Measurements from ENCODE around the gene DUSP2. TPM values are rescaled to one million over a fixed set of nuclear protein-coding genes. Genes with fewer than 3 reads are reported as not detected.

DUSP2 gene
- polyA plus RNA-seq, 1 experiment, result 0.94 TPM

DNA sequence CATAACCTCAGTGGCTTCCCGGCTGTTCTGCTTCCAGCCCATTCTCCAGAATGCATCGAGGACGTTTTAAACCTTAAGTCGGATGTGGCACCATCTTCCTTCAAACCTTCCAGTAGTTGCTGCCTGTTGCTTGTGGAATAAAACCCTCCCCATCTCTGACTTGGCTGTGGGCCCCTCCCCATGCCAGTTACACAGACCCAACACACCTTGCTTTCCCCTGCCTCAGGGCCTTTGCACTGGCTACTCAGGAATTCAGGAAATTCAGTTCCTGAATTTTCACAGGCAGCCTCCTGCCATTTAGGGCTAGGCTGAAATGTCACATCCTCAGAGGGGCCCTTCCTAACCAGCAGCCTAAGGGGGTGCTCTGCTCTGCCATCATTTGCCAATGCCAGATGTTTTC is 23.8 kb downstream of the DUSP2 start:
- H3K27me3 ChIP-seq (ENCODE audit: control insufficient read depth, insufficient read depth, low read length), result peaks cover 65% of the 10 kb centered on the region
- TF ChIP-seq, protein P1, sequence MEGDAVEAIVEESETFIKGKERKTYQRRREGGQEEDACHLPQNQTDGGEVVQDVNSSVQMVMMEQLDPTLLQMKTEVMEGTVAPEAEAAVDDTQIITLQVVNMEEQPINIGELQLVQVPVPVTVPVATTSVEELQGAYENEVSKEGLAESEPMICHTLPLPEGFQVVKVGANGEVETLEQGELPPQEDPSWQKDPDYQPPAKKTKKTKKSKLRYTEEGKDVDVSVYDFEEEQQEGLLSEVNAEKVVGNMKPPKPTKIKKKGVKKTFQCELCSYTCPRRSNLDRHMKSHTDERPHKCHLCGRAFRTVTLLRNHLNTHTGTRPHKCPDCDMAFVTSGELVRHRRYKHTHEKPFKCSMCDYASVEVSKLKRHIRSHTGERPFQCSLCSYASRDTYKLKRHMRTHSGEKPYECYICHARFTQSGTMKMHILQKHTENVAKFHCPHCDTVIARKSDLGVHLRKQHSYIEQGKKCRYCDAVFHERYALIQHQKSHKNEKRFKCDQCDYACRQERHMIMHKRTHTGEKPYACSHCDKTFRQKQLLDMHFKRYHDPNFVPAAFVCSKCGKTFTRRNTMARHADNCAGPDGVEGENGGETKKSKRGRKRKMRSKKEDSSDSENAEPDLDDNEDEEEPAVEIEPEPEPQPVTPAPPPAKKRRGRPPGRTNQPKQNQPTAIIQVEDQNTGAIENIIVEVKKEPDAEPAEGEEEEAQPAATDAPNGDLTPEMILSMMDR (IDR thresholded peaks at IDR 0.05; ENCODE audit: low read depth, low read length), result no peak
- no peak overlapping the region for H3K4me3 ChIP-seq (ENCODE audit: low read depth, low read length)
- ChIA-PET POLR2A (no interaction called here), CTCF (no interaction called here)
- H3K27ac ChIP-seq (ENCODE audit: low read depth, low read length), result no peak overlapping the region
- no peaks in the 10 kb centered on the region; the same call in 1 of the 2 replicates for H3K9me3 ChIP-seq (ENCODE audit: control insufficient read depth, insufficient read depth, low read length)
- DNase-seq (ENCODE audit: low read depth, low spot score), result no peak

DNA sequence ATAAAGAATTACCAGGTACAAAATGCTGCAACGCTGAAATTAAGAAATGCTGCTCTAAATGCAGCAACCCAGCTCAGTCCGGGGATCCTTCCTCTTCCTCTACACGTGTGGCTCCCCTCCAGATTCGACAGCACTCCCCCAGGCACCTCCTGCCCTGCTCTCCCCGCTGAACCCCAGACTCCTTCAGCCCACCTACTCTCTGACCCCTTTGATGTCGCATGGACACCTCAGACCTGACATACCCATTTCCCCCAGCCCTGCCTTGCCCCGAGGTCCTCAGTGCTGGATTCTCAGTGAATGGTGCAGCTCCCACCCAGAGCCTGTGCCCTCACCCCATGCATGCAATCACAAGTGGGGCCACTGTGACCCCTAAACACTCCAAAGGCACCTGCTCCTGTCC is 24.2 kb downstream of the DUSP2 start:
- no peak overlapping the region for H3K27ac ChIP-seq (ENCODE audit: low read depth, low read length)
- H3K9me3 ChIP-seq (ENCODE audit: control insufficient read depth, insufficient read depth, low read length), result peaks cover under 1% of the 10 kb centered on the region; the same call in 1 of the 2 replicates
- ChIA-PET CTCF (no interaction called here), POLR2A (no interaction called here)
- H3K4me3 ChIP-seq (ENCODE audit: low read depth, low read length), result no peak overlapping the region
- peaks cover 67% of the 10 kb centered on the region for H3K27me3 ChIP-seq (ENCODE audit: control insufficient read depth, insufficient read depth, low read length)
- DNase-seq (ENCODE audit: low read depth, low spot score), result no peak
- TF ChIP-seq, protein P1 (IDR thresholded peaks at IDR 0.05; ENCODE audit: low read depth, low read length), result no peak

DNA sequence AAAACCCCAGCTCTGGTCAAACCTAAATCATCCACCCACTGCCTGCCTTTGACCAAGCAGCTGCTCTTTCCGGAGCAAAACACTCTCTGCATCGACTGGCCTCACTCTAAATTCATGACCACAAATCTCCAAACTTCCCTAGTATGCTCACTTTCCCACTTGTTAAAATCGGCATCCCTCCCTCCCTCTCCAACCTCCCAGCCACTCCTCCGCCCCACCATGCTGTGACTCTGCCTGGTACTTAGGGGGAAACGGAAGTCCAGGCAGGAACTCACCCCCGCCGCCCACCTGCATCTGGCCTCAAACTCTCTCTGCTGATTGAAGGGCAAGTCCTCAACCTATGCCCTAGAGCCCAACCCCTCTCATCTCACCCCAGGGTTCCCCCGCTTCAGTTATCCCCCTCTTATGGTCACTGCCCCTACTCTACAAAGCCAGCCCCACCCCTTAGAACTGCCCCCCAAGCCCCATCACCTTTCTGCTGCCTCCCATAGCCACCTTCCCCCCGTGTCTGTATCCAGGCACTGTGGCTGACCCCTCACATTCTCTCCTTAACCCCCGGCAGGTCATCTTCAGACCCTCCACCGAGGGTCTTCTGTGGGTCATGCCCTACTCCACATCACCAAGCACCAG is 25.0 kb downstream of the DUSP2 start:
- ChIA-PET POLR2A (no interaction called here), CTCF (no interaction called here)
- TF ChIP-seq, protein P1 (IDR thresholded peaks at IDR 0.05; ENCODE audit: low read depth, low read length), result no peak
- H3K27ac ChIP-seq (ENCODE audit: low read depth, low read length), result no peak overlapping the region
- H3K9me3 ChIP-seq (ENCODE audit: control insufficient read depth, insufficient read depth, low read length), result peaks cover 8% of the 10 kb centered on the region
- H3K4me3 ChIP-seq (ENCODE audit: low read depth, low read length), result no peak overlapping the region
- no peak for DNase-seq (ENCODE audit: low read depth, low spot score)
- peaks cover 69% of the 10 kb centered on the region for H3K27me3 ChIP-seq (ENCODE audit: control insufficient read depth, insufficient read depth, low read length)

DNA sequence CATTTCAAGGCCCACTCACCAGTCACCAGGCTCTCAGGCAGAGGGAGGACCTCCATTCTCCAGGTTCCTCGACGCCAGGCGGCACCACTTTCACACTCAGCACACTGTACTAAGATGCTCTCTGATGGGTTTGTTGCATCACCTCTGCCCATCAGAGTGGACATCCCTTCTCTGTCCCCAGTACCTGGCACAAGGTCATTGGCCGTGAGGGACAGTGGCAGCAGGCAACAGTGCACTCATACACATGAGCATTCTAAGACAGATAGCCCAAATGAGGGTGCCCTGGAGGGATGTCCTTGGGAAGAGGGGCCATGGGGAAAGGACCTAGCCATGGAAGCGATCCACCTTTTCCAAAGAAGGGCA is 25.9 kb downstream of the DUSP2 start:
- no peak overlapping the region for H3K4me3 ChIP-seq (ENCODE audit: low read depth, low read length)
- no peak overlapping the region for H3K27ac ChIP-seq (ENCODE audit: low read depth, low read length)
- CTCF ChIA-PET, result interaction anchor here (3.5 kb wide), 1 partner anchor 127 kb away, joined by 24 read pairs; no protein-coding TSS in a partner anchor
- TF ChIP-seq, protein P1 (IDR thresholded peaks at IDR 0.05; ENCODE audit: low read depth, low read length), result no peak
- no peak for DNase-seq (ENCODE audit: low read depth, low spot score)
- H3K27me3 ChIP-seq (ENCODE audit: control insufficient read depth, insufficient read depth, low read length), result peaks cover 70% of the 10 kb centered on the region
- POLR2A ChIA-PET, result no interaction called here
- peaks cover 9% of the 10 kb centered on the region for H3K9me3 ChIP-seq (ENCODE audit: control insufficient read depth, insufficient read depth, low read length)

DNA sequence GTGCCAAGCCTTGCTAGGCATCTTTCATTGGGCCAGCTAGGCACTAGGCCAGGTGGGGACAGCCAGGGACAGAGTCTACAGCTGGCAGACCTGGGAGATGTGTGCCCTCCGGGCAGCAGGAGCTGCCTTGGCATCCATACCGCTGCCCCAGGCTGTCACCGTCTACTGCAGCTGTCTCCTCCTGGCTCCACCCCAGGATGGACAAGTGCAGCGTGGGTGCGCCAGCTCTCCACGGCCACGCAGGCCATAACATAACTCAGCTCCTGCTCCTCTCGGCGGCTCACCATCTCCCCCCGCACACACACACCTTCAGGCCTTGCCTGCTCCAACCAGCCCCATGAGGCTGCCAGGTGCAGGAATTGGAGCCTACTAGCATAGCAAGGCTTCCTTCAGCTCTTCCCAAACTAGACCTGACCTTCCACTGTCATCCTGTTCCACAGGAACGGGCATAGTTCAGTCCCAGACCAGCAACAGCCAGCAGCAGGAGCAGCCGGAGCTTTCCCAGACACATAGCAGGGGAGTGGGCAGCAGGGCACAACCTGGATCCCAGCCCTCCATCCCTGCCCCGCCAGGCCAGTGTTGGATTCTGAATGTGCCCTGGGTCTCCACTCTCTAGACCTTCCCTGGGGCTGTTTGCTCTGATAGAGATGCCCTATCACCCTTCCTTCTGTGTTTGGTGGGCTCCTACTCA is 26.4 kb downstream of the DUSP2 start:
- POLR2A ChIA-PET, result no interaction called here
- H3K4me3 ChIP-seq (ENCODE audit: low read depth, low read length), result no peak overlapping the region
- peaks cover 72% of the 10 kb centered on the region for H3K27me3 ChIP-seq (ENCODE audit: control insufficient read depth, insufficient read depth, low read length)
- TF ChIP-seq, protein P1 (IDR thresholded peaks at IDR 0.05; ENCODE audit: low read depth, low read length), result no peak
- DNase-seq (ENCODE audit: low read depth, low spot score), result no peak
- peaks cover 9% of the 10 kb centered on the region for H3K9me3 ChIP-seq (ENCODE audit: control insufficient read depth, insufficient read depth, low read length)
- H3K27ac ChIP-seq (ENCODE audit: low read depth, low read length), result no peak overlapping the region
- CTCF ChIA-PET, result interaction anchor here (0.7 to 3.5 kb wide), 3 partner anchors 17 to 126 kb away, joined by 3 to 24 read pairs (median 4); no protein-coding TSS in a partner anchor
